HuH-7.5 (cell line): Measurements from ENCODE around the gene NBR1.
"Not testable (repeated sequence)": the region's sequence is repeated elsewhere in the genome, so short reads cannot be mapped to it uniquely, and the experiment has no call there.

Experiments
- DNase-seq: peaks from one replicate; pipeline ENCODE4 v3.0.0; 2011; ENCODE audit warnings: low spot score

The NBR1 gene

GRCh38 chr17:43212641-43213490 is 41.9 kb downstream of the NBR1 start:
- DNase-seq: no peak

- no peak for DNase-seq
These were observed 42.5 kb downstream of the NBR1 start for GRCh38 chr17:43213545-43213944.

GRCh38 chr17:43215341-43215740 is 44.3 kb downstream of the NBR1 start:
- DNase-seq: no peak

- no peak for DNase-seq
These were observed 45.4 kb downstream of the NBR1 start for GRCh38 chr17:43216369-43216761.

GRCh38 chr17:43216762-43217613 is 46.0 kb downstream of the NBR1 start:
- no peak for DNase-seq

GRCh38 chr17:43217614-43218087 is 46.6 kb downstream of the NBR1 start:
- DNase-seq: no peak

DNA sequence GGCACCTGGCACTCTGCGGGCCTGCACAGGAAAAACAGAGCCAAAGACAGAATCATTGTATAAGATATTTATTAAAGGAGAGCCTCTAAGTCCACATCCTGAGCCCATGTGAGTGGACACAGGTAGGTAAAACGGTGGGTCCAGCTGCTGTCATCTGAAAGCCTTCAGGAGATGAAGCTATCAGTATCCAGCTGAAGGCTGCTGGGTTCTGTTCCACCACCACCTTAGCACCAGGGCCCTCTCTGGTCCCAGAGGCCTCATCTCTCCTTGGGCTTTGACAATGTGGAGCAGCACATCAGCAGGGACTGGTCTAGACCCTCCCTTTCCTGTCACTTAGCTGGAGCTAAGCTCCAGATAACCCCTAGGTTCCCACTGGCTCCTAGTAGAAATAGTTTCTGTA is 48.0 kb downstream of the NBR1 start:
- no peak for DNase-seq

GRCh38 chr17:43219746-43220380 is 48.8 kb downstream of the NBR1 start:
- no peak for DNase-seq

DNA sequence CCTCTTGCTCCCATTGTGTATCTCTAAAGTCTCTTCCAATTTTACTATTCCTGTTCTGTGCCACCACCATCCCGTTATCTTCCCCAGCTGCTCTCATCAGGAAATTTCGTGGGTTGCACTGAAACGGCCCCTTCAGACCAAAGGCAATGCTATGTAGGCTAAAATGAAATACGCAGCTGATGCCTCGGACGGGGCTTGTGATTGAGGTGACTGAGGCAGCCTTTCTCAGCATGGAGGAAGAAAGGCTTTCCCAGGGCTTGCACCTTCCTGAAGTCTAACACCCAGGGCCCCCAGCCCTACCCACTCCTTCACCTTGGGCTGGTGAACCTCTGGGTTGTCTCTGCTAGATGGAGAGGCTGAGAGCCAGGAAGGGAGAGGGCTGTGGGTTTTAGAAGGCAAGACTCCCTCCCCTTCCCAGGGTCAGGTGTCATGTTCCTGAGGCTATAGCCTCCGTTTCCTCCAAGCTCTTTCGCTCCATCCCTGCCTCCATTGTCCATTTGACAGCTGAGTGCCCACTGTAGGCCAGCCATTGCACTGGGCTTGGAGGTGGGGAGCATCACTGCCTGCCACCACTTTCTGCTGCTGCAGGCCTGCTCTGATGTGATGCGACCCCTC is 49.6 kb downstream of the NBR1 start:
- no peak for DNase-seq

DNA sequence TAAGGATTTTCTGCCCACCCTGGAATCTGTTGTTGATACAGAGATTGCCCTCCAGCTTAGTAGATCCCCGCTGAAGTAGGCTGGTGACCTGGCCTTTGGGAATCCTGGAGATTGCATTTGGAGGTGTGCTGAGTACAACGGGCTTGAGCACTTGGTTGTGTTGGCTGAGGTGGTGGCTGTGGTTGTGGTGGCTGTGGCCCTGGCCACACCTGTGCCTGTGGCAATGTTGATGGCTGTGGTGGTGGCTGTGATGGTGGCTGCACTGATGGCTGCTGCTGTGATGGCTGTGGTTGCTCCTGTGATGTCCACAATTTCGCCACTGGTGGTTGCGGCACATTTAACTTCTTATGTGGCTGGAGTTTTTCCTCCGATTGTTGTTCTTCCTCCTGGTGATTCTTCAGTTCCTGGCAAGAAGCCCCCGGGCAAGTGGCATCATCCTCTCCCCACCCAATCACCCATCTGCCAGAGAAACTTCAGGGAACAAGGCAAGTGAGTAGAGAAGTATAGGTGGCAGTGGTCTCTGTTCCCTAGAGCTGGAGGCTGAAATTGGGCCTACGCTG is 53.2 kb downstream of the NBR1 start:
- no peak for DNase-seq

DNA sequence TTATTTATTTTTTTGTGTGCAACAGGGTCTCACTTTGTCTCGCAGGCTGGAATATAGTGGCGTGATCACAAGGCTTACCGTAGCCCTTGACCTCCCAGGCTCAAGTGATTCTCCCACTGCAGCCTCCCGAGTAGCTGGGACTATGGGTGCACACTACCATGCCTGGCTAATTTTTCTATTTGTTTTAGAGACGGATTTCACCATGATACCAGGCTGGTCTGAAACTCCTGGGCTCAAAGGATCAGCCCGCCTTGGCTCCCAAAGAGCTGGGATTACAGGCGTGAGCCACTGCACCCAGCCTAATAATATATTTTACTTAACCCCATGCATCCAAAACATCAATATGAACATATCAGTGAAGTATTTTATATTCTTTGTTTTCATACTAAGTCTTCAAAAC is 55.4 kb downstream of the NBR1 start:
- DNase-seq: no peak

DNA sequence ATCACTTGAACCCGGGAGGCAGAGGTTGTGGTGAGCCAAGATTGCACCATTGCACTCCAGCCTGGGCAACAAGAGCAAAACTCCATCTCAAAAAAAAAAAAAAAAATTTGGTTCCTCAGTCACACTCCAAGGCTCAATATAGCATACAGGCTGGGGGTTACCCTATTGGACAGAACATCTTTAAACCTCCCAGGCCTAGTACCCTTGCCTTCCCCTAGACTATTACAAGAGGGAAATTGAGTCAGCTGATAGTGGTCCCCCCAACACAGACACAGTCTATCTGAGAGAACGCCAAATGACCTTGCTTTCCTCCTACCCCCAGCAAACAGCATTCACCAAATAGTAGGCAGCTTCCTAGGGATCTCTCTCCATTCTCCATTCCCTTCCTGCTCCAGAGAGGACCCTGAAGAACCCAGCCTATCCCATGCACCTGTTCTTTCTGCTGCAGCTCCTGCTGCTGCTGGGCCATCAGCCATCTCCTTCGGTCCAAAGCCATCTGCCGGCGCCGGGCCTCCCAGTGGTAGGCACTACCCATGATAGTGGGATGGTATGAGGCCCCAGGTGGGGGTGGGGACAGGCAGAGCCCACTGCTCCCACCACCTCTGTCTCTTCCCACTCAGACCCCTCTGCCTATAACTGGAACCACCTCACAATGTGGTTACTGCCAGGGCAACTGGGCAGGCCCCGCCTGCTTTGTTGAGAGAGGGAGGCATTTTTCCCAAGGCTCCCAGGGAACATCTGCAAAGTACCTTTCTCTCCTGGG is 57.2 kb downstream of the NBR1 start, which contains the start of gene CCDC200:
CCDC200 (minus strand) TSS at position 604 of the 763 bp plus-strand sequence; CDS start at position 535, 69 bp downstream.
- DNase-seq: not testable (repeated sequence)

DNA sequence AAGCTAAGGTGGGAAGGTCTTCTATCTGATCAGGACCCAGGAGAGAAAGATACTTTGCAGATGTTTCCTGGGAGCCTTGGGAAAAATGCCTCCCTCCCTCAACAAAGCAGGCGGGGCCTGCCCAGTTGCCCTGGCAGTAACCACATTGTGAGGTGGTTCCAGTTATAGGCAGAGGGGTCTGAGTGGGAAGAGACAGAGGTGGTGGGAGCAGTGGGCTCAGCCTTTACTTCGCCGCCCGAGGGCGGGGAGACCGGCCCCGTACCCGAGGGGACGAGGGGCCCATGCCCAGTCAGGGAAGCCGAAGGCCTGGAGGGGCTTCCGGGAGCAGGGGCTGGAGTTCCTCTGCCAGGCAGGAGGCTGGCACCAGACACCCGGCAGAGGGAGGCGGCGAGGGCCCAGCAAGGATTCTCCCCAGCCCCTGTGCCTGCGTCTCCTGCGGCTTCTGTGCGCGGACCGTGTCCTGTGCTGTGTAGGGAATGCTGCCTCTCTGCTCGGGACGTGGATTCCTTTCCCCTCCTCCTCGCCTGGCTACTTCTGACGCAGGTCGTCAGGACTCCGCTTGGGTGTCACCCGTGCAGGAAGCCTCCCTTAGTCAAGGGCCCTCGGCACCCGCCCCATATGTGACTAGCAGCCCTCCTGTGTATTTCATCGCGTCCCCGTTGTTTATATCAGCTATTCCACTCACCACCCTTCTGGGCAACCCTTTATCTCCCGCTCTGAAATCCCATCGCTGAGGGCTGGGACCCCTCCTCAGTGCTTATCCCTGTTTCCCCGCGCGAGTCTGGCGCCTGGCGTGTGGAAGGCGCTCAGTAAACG is 60.4 kb downstream of the NBR1 start:
- DNase-seq: not testable (repeated sequence)

DNA sequence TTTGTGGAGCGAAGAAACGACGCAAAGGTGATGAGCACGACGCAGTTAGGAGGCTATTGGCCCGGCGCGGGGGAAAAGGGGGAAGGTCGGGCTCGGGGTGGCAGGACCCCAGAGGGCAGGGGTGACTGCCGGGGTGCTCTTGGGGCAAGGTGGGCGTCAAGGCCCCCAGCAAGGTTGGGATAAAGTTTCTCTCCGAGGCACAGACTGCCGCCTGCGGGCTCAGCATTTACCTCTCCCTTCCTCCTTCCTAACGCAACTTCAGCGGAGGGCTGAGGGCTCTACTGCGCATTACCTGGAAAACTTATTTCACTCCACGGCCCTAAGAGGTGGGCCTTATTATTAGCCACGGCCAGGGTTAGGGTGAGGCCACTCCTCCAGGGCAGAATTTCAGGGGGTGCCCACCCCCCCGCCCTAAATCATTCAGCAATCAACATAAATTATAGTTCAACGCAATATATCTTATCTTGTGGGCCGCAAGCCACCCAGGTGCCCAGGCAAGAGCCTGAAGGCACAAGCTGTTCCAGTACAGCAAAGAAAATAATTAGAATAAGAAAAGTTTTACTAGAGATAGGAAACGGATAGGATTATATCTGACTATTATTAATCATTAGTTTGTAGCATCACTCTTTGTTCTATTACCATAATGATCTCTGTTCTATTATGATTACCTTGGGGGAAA is 61.1 kb downstream of the NBR1 start:
- not testable (repeated sequence) for DNase-seq

DNA sequence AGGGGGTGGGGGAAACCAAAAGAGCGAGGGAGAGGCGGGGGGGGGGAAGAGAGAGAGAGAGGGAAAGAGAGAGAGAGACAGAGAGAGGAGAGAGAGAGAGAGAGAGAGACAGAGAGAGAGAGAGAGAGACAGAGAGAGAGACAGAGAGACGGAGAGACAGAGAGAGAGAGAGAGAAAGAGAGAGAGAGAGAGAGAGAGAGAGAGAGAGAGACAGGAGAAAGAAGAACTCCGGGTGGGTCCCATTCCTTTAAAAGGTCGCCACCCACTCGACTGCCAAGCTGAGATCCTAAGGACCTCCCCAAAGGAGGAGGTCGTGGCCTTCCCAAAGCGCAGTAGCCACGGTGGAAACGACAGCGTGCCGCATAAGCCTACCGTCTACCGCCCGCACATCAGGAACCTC is 62.2 kb downstream of the NBR1 start:
- DNase-seq: not testable (repeated sequence)

DNA sequence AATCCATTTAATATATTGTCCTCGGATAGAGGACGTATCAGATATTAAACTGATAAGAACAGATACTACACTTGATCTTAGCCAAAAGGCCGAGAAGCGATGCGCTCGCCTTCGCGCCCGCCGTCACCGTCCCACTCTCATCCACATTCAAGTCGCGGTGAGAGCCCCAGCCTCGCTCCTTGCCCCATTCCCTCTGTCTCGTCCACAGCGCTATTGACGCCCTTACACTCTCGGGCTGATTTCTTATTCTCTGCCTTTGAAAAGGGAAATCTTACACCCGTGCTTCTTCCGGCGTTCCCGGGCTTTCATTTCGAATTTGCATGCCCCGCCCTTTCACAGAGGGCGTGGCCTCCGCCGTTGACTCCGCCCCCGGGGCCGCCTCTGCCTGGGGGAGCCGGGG is 62.9 kb downstream of the NBR1 start, which contains the start of gene RNU2-1:
RNU2-1 (minus strand) TSS at position 101 of the 400 bp plus-strand sequence.
- not testable (repeated sequence) for DNase-seq

- DNase-seq: not testable (repeated sequence)
These were observed 68.6 kb downstream of the NBR1 start for GRCh38 chr17:43239597-43239996.

GRCh38 chr17:43240596-43241352 is 69.8 kb downstream of the NBR1 start:
- not testable (repeated sequence) for DNase-seq
